NCI-H1930 (cell line): ENCODE results near the gene ATP8A2.
"Not testable (repeated sequence)": the region's sequence is repeated elsewhere in the genome, so short reads cannot be mapped to it uniquely, and the experiment has no call there.

Source experiments
- DNase-seq, 2 experiments: peaks; one replicate each; lab custom pipeline; 2025; lab: John Stamatoyannopoulos, UW

ATP8A2 gene

DNA sequence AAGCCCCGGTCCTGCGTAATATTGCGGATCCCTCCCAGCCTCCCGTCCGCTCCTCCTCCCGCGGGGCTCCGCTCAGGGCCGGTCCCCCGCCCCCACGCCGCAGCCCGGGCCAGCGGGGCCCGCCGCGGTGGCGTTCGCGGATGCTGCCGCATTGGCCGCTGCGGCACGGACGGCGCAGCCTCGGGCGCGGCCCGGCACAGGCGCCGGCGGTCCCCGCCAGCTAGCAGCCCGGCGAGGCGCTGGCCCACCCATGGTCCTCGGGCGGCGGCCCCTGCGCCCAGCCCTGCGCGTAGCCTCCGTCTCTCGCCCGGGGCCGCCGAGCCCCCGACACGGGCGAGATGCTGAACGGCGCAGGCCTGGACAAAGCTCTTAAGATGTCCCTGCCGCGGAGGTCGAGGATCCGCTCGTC, at the start of gene ATP8A2:
ATP8A2 (plus strand) TSS at position 100 of the 409 bp plus-strand sequence; CDS start at position 339, 239 bp downstream.
- peak; percentile 17 to 53 for DNase-seq

GRCh38 chr13:25324100-25324499, 47.7 kb upstream of the ATP8A2 start:
- no peak for DNase-seq

DNA sequence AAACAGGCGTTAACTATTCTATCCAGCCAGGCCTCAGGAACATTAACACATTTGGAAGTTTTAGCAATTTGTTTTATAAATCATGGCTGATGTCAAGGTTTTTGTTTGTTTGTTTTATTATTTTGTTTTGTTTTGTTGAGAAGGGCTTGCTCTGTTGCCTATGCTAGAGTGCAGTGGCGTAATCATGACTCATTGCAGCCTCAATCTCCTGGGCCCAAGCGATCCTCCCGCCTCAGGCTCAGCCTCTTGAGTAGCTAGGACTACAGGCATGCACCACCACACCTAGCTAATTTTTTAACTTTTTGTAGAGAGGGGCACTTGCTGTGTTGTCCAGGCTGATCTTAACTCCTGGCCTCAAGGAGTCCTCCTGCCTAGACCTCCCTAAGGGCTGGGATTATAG, 42.1 kb upstream of the ATP8A2 start:
- no peak for DNase-seq

DNA sequence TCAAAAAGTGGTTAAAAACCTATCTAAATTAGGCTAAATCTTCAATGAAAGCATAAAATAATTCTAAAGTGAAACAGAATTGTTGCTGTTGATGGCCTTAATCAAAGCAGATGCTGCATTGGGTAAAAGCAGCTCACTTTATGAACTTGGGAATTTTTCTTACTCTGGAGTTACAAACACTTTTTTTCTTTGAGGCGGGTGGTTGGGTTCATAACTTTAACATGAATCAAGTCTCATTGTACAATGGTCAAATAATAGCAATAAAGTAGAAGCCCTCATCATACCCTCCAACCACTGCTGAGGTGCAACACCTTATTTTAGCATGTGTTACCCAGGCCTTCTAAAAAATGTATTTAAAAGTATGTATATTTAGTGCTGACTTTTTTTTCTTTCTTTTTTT, 41.2 kb upstream of the ATP8A2 start:
- DNase-seq, result no peak

DNA sequence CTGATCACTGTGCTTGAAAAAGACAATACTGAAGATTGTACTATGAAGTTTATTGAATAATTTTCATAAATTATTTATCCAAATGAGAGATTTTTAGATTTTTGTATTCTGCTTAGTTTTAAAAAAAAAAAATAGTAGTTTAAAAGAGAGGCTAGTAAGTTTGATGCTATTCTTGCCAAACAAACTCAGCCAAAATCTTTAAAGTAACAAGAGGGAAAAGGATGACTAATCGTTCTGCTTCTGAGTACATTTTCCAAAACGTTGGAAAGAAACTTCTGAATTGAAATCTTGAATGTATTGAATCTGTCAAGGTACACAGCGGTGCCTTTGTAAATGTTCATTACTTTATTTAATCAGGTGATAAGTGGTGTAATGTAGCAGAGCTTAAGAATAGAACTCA, 35.9 kb upstream of the ATP8A2 start:
- no peak for DNase-seq

- no peak for DNase-seq
Measured at GRCh38 chr13:25345576-25345975, 26.2 kb upstream of the ATP8A2 start.

DNA sequence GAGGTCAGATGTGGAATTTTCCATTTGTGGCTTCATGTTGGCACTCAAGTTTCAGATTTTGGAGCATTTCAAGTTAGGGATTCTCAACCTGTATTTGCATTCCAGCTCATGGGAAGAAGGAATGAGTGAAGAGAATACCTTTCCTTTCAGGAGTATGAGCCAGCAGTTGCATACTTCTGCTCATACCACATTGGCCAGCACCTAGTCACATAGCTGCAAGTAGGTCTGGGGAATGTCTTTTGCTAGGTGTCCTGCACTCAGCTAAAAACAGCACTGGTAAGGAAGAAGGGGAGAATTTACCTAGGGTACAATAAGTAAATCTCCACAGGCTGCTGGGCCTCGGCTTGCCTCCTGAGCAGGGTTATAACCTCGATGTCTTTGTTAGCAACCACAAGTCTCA, 24.6 kb upstream of the ATP8A2 start:
- no peak for DNase-seq

DNA sequence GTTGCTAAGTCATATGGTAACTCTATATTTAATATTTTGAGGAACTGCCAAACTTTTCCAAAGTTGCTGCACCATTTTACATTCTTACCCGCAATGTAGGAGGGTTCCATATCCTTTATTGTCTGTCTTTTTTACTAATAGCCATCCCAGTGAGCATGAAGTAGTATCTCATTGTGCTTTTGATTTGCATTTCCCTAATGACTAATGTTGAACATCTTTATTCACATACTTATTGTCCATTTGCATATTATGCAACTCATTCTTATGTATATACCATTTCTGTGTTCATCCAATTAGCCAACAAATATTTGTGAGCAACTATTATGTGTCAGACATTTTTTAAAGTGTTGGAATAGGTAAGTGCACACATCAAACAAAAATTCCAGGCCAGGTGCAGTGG, 20.4 kb upstream of the ATP8A2 start:
- DNase-seq, result no peak

GRCh38 chr13:25352230-25352629, 19.5 kb upstream of the ATP8A2 start:
- DNase-seq, result no peak

GRCh38 chr13:25352806-25353205, 19.0 kb upstream of the ATP8A2 start:
- DNase-seq, result no peak

DNA sequence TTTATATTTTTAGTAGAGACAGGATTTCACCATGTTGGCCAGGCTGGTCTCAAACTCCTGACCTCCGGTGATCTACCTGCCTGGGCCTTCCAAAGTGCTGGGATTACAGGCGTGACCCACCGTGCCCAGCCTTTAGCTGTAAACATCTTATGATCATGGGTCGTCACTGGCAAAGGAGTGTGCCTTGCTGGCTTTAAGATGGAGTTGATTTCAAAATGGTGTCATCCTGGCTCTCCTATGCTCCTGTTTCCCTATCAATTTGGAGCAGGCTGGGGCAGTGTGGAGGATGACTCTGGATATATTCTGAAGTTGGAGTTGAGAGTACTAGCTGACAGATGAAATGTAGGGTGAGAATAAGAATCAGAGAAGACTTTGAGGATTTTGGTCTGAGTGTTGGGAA, 18.4 kb upstream of the ATP8A2 start:
- no peak for DNase-seq

DNA sequence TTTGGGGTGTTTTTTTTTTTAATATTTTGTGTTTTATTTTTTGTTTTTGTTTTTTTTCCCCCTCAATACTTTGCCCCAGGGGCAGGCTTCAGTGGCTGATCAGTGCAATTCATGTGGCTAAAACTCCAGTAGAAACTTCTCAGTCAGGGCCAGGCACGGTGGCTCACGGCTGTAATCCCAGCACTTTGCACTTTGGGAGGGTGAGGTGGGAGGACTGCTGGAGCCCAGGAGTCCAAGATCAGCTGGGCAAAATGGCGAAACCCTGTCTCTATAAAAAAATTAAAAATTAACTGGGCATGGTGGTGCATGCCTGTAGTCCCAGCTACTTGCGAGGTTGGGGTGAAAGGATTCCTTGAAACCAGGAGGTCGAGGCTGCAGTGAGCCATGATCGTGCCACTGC, 17.4 kb upstream of the ATP8A2 start:
- DNase-seq, result no peak

DNA sequence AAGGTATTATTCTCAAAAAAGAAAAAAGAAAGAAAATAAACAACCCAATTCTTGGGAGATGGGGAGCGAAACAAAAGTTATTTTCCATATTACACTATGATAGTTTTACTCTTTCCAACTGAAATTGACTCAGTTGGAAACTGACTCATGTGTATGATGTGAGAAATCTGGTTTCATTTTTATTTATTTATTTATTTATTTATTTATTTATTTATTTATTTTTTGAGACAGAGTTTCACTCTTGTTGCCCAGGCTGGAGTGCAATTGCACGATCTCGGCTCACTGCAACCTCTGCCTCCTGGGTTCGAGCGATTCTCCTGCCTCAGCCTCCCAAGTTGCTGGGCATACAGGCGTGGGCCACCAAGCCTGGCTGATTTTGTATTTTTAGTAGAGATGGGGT, 11.3 kb upstream of the ATP8A2 start:
- DNase-seq, result not testable (repeated sequence)

DNA sequence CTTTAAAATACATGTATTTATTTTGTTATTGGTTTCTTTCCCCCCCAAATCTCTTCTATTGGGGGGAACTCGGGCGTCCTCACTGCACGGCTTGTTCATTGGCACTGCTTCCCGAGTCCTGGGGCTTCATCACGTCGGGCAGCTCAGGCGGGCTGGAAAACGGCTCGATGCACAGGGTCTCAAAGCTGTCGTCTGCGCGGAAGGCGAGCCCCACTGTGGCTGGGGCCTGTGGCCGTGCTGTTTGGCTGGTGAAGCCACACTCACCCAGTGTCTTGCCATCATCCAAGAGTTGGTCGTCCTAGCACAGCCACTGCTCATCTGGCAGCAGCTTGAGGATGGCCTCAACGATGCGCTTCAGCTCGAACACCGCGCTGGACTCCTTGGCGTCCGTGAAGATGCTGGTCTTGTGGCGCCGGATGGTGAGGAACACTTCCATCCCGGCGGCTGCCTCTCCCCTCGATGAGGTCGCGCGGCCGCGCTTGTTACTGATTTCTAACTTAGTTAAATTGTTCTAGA, 6.0 kb upstream of the ATP8A2 start:
- DNase-seq, result no peak

GRCh38 chr13:25371158-25371874, 458 bp upstream of the ATP8A2 start:
- DNase-seq, result no peak

- DNase-seq, result peak; percentile 33 to 53
Measured at GRCh38 chr13:25372284-25373081, 709 bp downstream of the ATP8A2 start.

DNA sequence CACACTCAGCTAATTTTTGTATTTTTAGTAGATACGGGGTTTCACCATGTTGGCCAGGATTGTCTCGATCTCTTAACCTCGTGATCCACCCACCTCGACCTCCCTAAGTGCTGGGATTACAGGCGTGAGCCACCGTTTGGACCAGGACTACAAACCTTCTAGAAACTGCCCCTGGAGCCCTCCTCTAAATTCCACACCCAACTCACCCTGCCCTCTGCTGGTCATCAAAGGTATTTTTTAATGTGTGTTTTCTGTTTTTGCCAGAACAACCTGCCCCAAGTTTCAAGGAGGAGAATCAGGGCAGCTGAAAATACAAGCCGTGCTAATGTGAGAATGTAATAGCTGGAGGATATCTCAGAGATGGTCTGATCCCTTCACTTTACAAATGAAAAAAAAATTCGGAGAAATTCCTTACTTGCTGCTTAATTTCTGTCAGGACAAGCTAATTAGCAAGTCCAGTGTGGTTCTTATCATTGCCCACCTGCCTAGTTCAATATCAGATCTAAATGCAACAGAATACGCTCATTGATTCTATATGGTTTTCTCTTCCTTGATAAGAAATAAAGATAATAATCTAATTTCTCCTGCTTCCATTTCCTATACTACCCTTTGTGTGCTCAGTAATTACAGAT, 4.1 kb downstream of the ATP8A2 start:
- peak in 1 of 2 experiments; percentile 63 for DNase-seq

DNA sequence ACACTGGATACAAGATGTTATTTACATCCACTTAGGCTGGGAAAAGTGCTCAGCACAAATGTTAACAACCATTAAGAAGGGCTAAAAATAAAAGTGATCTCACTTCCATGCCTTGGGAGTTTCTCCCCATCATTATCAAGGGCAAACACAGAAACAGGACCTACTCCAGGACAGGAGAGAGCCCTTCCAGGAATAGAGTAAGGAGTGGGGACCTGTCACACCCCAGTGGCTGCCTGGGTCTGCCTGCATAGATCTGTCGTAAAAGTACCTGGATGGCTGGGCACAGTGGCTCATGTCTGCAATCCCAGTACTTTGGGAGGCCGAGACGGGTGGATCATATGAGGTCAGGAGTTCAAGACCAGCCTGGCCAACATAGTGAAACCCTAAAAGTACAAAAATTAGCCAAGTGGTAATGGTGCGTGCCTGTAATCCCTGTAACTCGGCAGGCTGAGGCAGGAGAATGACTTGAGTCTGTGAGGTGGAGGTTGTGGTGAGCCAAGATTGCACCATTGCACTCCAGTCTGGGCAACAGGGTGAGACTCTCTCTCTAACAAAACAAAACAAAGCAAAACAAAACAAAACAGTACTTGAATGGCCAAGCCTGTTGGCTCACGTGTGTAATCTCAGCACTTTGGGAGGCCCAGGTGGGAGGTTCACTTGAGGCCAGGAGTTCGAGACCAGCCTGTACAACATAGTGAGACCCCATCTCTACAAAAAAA, 5.6 kb downstream of the ATP8A2 start:
- no peak for DNase-seq

GRCh38 chr13:25378528-25378927, 6.8 kb downstream of the ATP8A2 start:
- no peak for DNase-seq

- no peak for DNase-seq
Measured at GRCh38 chr13:25379011-25379410, 7.2 kb downstream of the ATP8A2 start.

DNA sequence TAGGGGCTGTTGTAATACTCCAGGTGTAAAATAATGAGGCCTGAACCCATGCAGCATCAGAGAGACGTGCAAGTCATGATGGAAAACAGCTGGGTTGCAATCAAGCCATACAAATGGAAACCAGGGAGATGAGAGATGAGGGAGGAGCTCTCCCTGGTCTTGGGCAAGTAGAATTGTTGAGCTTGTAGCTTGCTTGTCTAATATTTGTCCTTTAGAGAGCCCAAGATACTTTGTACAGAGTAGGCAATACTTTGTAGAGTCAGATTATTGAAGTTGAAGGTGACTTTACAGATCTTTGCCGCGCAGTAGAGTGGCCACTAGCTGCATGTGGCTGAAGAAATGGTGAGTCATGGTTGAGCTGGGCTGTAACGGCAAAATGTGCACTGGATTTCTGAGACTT, 8.3 kb downstream of the ATP8A2 start:
- DNase-seq, result no peak

- DNase-seq, result no peak
Measured at GRCh38 chr13:25380741-25381324, 9.1 kb downstream of the ATP8A2 start.
